ENCODE data around the gene CTNNBIP1.

DNA sequence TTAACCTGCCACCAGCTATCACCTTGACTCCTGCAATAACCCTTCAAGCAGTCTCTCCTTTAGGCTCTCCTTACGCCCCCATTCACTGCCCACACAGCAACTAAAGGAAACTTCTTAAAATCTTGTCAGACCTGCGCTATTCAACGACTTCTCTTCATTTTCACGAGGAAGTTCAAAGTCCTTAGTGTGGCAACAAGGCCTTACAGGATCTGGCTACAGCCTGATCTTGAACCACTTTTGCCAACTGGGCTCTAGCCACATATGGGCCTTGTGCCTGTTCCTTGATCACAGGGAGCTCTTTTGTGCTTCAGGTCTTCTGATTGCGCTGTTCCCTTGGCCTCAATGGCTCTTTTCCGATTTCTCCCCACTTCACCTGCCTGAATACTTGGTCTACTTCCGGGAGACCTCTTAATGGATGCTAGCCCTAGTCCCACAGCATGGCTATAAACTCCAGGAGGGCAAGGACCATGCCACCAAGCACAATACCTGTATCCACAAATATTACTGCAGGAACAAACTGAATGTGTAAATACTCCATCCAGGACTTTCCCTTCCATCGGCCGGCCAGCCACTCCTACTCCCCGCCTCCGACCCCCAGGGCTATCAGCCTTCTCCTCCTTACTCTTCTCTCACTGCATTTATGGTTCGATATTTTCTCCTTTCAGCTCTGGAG lies 2.3 kb upstream of the CTNNBIP1 start:
- TF ChIP-seq, protein P1, sequence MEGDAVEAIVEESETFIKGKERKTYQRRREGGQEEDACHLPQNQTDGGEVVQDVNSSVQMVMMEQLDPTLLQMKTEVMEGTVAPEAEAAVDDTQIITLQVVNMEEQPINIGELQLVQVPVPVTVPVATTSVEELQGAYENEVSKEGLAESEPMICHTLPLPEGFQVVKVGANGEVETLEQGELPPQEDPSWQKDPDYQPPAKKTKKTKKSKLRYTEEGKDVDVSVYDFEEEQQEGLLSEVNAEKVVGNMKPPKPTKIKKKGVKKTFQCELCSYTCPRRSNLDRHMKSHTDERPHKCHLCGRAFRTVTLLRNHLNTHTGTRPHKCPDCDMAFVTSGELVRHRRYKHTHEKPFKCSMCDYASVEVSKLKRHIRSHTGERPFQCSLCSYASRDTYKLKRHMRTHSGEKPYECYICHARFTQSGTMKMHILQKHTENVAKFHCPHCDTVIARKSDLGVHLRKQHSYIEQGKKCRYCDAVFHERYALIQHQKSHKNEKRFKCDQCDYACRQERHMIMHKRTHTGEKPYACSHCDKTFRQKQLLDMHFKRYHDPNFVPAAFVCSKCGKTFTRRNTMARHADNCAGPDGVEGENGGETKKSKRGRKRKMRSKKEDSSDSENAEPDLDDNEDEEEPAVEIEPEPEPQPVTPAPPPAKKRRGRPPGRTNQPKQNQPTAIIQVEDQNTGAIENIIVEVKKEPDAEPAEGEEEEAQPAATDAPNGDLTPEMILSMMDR (IDR thresholded peaks at IDR 0.05): no peak
- TF ChIP-seq POLR2A (IDR thresholded peaks at IDR 0.05): no peak
